Measurements from ENCODE around the gene TSPAN14.

- TF ChIP-seq EZH2 (IDR thresholded peaks at IDR 0.05): no peak
- TF ChIP-seq POLR2AphosphoS5 (IDR thresholded peaks at IDR 0.05; ENCODE audit: borderline replicate concordance, low read depth, low read length): no peak
- no peak for TF ChIP-seq FOXP2 (optimal IDR thresholded peaks at IDR 0.05; ENCODE audit: control extremely low read depth, extremely low read length, insufficient read depth)
Measured at GRCh38 chr10:80519936-80520650, 66.0 kb downstream of the TSPAN14 start.

Data from SK-N-MC (cell line).